BE2C (cell line): ENCODE measurements around the gene AMFR.

Experiments used
- DNase-seq: peaks from one replicate; pipeline ENCODE4 v3.0.0-alpha.2; 2020
- H3K27me3 ChIP-seq: fragments of 250-450 bp; sonication (Bioruptor Pico); 2 replicates; pipeline ENCODE4 v1.5.1; 2020; ENCODE audit warnings: mild to moderate bottlenecking
- H3K36me3 ChIP-seq: fragments of 250-450 bp; sonication (Bioruptor Pico); 2 replicates; pipeline ENCODE4 v1.5.1; 2020; ENCODE audit warnings: mild to moderate bottlenecking
- H3K4me1 ChIP-seq: fragments of 250-450 bp; sonication (Bioruptor Pico); 2 replicates; pipeline ENCODE4 v1.5.1; 2020
- H3K4me3 ChIP-seq: 2 replicates; pipeline ENCODE4 v1.5.1; 2011; ENCODE audit warnings: low read depth, low read length
- H3K9me3 ChIP-seq: fragments of 250-450 bp; sonication (Bioruptor Pico); 2 replicates; pipeline ENCODE4 v1.5.1; 2020
- TF ChIP-seq, protein P1 (sequence below): IDR thresholded peaks from 2 replicates; pipeline ENCODE4 v1.5.1; 2012; ENCODE audit warnings: mild to moderate bottlenecking, low read depth, low read length

Gene AMFR

DNA sequence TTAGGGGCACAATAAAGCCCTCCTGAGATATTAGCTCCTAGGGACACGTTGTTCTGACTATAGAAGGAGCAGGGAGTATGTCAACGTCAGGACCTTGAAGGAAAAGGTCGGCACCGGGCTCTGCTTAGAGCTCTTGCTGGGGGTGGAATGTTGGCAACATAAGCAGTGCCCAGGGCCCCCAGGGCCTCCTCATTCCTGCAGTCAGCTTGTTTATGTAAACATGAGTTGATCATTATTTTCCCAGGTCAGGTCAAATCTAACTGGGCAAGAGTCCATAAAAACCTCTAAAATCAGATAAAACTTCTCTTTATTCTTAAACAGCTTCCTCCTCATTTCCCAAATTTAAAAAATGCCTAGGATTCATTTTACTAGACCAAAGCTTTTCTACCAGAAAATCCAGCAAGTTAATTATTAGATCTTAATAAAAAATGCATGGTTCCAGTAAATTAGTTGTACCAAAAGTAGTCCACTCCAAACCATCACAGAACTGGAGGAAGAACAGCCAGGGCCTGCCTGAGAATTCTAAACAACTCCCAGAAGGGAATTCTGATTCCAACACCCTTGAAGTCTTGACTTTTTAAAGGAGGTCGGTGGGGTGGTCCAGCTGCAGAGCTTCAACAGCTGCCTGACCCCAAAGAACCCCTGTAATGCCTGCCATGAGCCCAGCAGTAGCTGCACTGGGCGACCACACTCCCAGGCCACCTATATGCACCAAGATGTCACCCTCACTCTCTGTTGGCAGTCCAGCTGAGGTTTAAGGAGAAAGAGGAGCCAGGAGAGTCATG, 54.3 kb downstream of the AMFR start:
- H3K9me3 ChIP-seq, result no peaks in the 10 kb centered on the region
- H3K4me3 ChIP-seq, result no peak overlapping the region
- H3K4me1 ChIP-seq, result peaks cover 7% of the 10 kb centered on the region
- no peaks in the 10 kb centered on the region for H3K27me3 ChIP-seq
- peaks cover 9% of the 10 kb centered on the region for H3K36me3 ChIP-seq
- no peak for DNase-seq
- TF ChIP-seq, protein P1, sequence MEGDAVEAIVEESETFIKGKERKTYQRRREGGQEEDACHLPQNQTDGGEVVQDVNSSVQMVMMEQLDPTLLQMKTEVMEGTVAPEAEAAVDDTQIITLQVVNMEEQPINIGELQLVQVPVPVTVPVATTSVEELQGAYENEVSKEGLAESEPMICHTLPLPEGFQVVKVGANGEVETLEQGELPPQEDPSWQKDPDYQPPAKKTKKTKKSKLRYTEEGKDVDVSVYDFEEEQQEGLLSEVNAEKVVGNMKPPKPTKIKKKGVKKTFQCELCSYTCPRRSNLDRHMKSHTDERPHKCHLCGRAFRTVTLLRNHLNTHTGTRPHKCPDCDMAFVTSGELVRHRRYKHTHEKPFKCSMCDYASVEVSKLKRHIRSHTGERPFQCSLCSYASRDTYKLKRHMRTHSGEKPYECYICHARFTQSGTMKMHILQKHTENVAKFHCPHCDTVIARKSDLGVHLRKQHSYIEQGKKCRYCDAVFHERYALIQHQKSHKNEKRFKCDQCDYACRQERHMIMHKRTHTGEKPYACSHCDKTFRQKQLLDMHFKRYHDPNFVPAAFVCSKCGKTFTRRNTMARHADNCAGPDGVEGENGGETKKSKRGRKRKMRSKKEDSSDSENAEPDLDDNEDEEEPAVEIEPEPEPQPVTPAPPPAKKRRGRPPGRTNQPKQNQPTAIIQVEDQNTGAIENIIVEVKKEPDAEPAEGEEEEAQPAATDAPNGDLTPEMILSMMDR, result no peak

DNA sequence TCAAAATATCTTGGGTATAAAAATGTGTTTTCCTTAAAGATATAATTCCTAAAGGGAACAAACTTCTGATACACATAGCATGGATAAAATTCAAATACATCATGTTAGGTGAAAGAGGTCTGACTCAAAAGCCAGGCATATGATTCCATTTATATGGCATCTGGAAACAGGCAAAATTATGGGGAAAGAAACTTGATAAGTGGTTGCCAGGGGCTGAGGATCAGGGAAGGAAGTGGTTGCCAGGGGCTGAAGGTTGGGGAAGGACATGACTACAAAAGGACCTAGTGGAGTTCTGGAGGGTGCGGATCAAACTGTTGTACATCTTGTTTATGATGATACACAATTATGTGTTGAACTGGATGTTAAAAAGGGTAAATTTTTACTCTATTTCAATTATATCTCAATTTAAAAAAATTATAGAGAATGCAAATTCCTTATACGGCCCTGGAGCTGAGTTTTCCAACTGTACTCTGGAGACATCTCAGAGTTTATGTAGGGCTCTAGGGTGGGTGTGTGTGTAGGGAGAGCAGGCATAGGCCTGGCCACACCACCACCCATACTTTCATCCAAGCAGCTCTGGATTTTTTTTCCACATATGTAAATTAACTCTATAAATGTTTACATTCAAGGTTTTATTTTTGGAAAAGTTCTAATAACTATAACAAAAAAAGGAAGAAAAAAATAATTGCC, 55.0 kb downstream of the AMFR start:
- H3K27me3 ChIP-seq, result no peaks in the 10 kb centered on the region
- no peaks in the 10 kb centered on the region for H3K9me3 ChIP-seq
- H3K36me3 ChIP-seq, result peaks cover 9% of the 10 kb centered on the region
- DNase-seq, result no peak
- no peak overlapping the region for H3K4me3 ChIP-seq
- H3K4me1 ChIP-seq, result peaks cover 7% of the 10 kb centered on the region
- TF ChIP-seq, protein P1, result no peak

DNA sequence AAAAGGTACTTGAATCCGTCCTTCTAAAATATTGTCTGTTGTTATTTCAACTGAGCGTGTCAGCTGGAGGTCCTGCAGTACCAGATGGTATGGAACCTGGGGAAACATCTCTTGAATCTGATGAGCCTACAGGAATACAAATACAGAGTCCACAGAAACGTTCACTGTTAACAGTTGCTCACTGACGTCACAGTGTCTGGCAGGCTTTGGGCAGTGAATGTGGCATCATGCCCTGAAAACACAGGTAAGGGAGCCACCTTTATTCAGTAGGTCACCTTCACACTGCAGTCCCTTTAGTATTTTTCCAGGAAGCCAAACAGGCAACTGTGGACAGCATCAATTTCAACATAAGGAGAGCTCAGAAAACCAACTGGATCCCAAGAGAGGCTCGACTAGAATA, 56.1 kb downstream of the AMFR start:
- Histone ChIP-seq H3K4me1 (peaks cover 7% of the 10 kb centered on the region), H3K9me3 (no peaks in the 10 kb centered on the region), H3K4me3 (no peak overlapping the region), H3K36me3 (peaks cover 11% of the 10 kb centered on the region), H3K27me3 (no peaks in the 10 kb centered on the region)
- TF ChIP-seq, protein P1, result no peak
- DNase-seq, result no peak

DNA sequence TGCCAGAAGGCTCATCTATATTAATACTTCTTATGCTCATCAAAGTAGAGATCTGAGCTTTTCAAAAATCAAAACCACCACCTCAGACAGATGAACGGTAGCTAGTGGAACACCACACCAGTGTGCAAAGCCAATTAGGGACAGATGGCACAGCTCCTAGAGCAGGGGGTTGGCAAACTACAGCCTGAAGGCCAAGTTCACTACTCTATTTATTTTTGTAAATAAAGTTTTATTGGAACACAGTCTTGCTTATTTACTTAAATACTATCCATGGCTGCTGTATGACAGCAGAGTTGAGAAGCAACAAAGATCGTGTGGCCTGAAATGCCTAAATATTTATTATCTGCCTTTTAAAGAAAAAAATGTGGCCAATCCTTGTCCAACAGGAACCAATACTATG, 56.8 kb downstream of the AMFR start:
- no peaks in the 10 kb centered on the region for H3K27me3 ChIP-seq
- H3K9me3 ChIP-seq, result no peaks in the 10 kb centered on the region
- TF ChIP-seq, protein P1, result no peak
- H3K4me1 ChIP-seq, result peaks cover 7% of the 10 kb centered on the region
- no peak overlapping the region for H3K4me3 ChIP-seq
- DNase-seq, result no peak
- H3K36me3 ChIP-seq, result peaks cover 18% of the 10 kb centered on the region

DNA sequence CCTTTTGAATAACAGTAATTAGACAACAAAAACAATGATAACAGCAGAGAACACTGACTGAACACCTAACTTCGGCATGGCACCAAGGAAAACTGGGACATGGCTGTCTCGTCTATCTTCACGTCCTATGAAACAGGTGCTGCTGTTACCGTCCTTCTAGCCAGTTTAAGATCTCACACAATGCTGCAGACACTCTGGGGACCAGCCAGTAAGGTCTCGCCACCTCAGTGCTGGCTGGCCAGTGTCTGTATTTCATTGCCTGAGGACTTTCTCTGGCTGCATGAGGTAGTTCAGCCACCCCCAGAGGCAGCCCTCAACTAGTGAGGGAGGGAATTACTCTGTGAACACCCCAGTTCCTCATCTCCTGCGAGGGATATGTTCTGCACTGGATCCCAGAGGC, 57.6 kb downstream of the AMFR start:
- TF ChIP-seq, protein P1, result no peak
- no peak for DNase-seq
- Histone ChIP-seq H3K4me3 (no peak overlapping the region), H3K4me1 (peaks cover 7% of the 10 kb centered on the region), H3K36me3 (peaks cover 24% of the 10 kb centered on the region), H3K9me3 (no peaks in the 10 kb centered on the region), H3K27me3 (no peaks in the 10 kb centered on the region)

DNA sequence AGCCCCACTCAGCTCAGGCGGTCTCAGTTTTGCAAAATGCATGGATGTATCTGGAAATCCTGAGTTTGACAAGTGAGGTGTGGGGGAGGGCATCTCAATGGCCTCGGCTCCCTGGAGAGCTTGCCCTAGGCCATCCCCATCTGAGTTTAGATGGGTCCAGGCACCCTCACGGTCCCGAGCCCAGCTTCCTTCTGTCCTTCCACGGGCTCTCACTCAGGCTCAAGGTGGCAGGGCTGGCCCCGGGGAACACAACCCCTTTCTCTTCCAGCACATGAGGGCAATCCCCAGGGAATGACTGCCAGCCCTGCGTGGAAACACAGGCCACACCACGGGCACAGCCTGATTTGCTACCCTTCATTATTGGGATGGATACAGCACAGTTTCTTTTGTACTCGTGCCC, 58.4 kb downstream of the AMFR start:
- Histone ChIP-seq H3K36me3 (peaks cover 30% of the 10 kb centered on the region), H3K27me3 (no peaks in the 10 kb centered on the region)
- DNase-seq, result no peak

More for the DNA sequence above, 58.4 kb downstream of the AMFR start:
- TF ChIP-seq, protein P1, result no peak
- Histone ChIP-seq H3K4me3 (no peak overlapping the region), H3K4me1 (peaks cover 7% of the 10 kb centered on the region), H3K9me3 (no peaks in the 10 kb centered on the region)
